ENCODE measurements around the gene GOLGA6L25.
"Not testable (repeated sequence)": the region's sequence is repeated elsewhere in the genome, so short reads cannot be mapped to it uniquely, and the experiment has no call there.

Gene GOLGA6L25, protein sequence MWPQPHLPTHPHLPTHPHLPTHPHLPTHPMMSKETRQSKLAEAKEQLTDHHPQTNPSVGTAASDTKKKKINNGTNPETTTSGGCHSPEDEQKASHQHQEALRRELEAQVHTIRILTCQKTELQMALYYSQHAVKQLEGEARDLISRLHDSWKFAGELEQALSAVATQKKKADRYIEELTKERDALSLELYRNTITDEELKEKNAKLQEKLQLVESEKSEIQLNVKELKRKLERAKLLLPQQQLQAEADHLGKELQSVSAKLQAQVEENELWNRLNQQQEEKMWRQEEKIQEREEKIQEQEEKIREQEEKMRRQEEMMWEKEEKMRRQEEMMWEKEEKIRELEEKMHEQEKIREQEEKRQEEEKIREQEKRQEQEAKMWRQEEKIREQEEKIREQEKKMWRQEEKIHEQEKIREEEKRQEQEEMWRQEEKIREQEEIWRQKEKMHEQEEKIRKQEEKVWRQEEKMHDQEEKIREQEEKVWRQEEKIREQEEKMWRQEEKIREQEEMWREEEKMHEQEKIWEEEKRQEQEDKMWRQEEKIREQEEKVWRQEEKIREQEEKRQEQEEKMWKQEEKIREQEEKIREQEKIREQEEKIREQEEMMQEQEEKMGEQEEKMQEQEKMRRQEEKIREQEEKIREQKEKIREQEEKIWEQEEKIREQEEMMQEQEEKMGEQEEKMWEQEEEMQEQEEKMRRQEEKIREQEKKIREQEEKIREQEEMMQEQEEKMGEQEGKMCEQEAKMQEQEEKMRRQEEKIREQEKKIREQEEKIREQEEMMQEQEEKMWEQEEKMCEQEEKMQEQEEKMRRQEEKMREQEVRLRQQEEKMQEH

DNA sequence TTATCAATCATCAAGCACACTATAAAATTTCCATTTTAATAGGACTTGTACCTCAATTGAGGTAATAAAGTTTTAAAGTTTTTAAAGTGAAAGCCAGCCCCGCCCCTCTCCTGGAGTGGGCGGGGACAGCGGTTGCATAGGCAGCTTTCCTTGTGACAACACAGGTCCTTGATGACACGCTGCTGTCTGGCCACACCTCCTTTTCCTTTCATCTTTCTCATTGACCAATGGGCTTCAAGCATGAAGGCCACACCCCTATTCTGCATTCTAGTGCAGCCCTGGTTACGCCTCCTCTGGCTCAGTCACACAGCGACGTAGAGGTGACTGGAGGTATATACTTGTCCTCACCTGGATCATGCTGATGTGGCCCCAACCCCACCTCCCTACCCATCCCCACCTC lies at the start of gene GOLGA6L25:
GOLGA6L25 (plus strand) TSS at position 301 of the 400 bp plus-strand sequence; CDS start at position 362, 61 bp downstream.
- DNase-seq, result not testable (repeated sequence)

DNA sequence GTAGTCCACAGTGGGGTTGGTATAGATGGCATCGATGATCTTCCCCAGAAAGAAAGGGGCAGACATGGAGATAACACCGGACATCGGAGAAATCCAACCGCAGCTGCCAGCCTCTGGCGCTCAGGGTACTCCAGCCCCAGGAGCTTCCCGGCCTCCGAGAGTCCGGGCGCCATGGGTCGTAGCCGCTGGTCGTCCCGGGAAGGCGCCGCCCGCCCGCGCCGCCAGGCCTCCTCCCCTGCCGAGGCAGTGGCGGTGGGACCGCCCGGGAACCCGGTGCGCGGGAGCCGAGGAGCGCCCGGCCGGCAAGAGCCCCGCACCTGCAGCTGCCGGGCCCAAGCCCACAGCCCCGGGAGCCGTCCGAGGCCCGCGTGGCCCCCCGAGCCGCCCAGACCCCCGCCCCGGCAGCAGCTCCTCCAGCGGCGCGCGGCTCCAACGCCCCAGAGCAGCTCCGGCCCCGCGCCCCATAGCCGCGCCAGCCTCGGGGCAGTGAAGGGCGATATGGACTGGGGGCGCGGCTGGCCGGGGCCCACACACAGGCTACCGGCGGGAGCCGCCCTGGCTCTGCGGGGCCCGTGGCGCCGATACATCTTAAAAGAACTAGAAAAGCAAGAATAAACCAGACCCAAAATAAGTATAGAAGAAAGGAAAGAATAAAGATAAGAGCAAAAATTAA lies 45.0 kb upstream of the GOLGA6L25 start:
- not testable (repeated sequence) for DNase-seq

DNA sequence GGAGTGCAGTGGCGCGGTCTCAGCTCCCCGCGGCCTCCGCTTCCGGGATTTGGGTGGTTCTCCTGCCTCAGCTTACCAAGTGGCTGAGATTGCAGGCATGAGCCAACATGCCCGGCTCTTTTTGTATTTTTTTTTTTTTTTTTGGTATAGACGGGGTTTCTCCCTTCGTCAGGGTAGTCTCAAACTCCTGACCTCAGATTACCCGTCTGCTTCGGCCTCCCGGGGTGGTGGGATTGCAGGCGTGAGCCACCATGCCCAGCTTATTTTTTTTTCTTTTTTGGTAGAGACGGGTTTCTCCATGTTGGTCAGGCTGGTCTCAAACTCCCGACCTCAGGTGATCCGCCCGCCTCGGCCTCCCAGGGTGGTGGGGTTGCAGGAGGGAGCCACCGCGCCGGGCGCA lies 39.2 kb upstream of the GOLGA6L25 start:
- DNase-seq, result not testable (repeated sequence)

DNA sequence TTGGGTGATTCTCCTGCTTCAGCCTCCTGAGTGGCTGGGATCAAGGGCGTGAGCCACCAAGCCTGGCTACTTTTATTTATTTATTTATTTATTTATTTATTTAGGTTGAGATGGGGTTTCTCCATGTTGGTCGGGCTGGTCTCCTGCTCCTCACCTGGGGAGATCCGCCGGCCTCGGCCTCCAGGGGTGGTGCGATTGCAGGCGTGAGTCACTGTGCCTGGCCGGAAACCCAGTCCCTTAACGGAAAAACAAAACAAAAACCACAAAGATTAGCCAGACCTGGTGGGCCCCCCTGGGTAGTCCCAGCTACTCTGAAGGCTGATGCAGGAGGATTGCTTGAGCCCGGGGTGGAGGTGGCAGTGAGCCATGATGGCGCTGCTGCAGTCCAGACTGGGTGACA lies 38.2 kb upstream of the GOLGA6L25 start:
- DNase-seq, result not testable (repeated sequence)

DNA sequence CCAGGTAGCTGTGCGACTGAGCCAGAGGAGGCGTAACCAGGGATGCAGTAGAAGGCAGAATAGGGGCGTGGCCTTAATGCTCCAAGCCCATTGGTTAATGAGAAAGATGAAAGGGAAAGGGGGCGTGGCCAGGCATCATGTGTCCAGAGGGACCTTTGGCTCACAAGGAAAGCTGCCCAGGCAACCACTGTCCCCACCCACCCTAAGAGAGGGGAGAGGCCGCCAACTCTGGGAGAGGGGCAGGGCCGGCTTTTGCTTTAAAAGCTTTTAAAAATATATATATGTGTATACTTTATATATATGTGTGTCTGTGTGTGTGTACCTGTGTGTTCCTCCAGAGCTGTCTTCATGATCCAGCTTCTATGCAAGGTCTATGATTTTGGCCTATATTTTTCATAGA lies 20.4 kb upstream of the GOLGA6L25 start, which contains the start of gene GOLGA8G:
GOLGA8G (minus strand) TSS at position 18 of the 400 bp plus-strand sequence. CDS start 62 bp downstream, outside the sequence.
- DNase-seq, result not testable (repeated sequence)

DNA sequence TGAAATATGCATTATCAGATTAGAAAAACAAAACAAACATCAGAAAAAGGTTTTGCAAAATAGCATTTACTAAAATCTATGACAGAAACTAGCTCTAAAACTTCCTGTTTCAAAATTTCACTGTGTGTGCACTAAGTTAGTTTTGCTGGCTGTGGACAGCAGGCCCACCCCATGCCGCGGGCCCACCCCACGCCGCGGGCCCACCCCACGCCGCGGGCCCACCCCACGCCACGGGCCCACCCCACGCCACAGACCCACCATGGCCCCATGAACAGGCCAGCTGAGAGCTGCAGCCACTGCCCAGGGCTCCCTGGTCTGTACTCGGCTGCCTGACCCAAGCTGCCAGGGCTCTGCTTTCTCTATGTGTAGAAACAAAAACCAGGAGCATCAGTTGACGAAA lies 20.0 kb downstream of the GOLGA6L25 start:
- not testable (repeated sequence) for DNase-seq

DNA sequence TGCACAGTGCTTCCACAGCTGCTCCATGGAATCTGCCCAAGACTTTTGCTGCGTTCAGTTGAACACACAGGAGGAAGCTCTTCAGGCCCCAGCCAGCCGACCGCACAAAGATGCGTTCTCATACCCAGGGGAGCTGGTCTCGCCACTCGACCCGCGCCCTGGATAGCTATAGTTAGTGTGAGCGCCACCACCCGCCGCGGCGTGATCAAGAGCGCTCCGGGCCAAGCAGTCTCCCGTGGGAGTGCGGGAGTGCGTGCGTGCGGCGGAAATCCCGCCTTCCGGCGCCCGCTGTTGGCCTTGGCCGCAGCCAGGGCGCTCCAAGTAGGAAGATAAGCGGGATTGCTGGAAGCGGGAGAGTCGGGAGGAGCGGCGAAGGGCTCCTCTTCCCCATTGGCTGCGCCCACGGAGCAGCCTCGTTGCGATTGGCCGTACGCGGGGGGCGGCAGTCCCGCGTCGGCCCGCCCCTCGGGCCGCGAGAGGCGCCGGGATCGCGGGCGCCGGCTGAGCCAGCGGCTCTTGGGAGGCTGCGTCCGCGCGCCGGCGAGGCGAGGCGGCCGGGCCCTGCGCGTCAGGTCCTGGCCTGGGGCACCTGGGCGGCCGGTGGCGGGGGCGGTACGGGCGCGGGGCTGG lies 35.7 kb downstream of the GOLGA6L25 start:
- DNase-seq, result not testable (repeated sequence)

DNA sequence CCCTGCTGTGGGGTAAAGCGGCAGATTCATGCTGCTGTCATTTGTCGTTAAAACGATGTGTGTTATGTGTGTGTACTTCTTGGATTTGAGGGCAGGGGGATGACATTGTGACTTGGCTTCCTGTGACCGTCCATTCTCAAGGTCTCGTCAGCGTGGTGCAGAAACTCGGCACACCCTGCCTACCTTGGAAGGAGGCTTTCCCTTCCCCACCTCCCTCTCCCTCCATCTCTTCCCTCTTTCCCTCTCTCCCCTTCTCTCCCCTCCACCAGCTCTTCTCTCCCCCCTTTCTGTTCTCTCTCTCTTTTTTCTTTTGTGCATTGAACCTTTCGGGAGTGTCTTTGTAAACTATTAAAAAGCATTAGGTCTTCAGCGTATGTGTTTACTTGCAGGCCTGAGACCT lies 36.4 kb downstream of the GOLGA6L25 start:
- DNase-seq, result not testable (repeated sequence)

DNA sequence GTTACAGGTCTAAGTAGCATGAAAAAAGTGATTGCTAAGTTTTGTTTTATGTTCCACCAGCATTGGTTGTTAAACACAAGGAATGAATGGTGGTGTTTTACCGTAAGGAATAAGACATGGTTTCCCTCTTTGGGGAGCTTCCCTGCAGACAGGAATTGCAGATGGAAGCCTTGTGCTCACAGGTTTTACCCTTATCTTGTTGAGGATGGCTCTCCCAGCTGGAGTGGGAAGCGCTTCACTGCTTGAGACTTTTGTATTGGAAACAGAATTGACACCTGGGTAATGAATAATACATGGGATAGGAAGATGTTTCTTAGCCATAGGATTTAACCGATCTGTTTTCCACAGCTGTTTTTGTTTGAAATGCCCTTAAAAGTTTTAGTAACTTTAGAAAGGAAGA lies 39.0 kb downstream of the GOLGA6L25 start:
- not testable (repeated sequence) for DNase-seq

DNA sequence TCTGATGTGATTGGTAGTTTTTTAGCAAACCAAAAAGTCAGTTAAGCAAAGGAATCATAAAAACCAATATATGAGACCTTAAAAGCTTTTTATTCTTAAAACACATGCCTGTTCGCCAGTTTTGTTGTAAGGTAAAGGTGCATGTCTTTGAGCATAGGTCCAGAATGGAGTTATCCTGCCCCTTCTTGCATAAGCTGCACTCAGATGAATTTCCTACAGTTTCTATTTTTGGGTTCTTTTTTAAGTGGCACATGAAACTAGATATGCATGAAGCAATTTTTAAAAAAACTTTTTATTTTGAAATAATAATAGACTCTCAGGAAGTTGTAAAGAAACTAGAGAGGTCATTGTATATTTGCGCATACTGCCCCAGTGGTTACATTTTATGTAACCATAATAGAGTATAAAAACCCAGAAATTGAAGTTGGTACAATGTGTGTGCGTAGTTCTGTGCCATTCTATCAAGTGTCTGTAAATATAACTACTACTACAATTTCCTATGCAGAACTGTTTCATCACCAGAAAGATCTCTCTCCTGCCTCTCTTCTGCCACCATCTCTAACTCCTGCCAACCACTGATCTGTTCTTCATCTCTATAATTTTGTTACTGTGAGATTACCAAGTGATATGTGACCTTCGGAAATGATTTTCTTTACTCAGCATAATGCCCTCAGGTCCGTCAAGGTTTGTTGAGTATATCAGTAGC lies 40.2 kb downstream of the GOLGA6L25 start:
- DNase-seq, result not testable (repeated sequence)

DNA sequence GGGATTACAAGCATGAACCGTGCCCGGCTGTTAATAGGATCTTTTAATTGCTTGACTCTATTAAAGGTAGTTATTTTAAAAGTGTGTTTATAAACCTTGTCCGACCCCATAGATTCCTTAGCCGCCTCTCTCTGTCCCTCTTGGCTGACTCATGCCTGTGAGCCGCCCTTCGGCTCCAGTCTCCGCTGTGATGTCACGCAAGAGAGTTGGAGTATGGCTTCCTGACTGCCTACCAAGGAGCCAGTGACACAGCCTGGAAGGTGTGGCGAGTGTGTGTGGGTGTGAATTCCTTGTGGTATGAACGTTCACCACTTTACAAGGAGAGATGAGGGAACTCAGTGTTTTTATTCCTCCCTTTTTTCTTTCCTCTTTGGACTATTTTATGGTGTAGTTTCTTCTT lies 44.1 kb downstream of the GOLGA6L25 start:
- not testable (repeated sequence) for DNase-seq

DNA sequence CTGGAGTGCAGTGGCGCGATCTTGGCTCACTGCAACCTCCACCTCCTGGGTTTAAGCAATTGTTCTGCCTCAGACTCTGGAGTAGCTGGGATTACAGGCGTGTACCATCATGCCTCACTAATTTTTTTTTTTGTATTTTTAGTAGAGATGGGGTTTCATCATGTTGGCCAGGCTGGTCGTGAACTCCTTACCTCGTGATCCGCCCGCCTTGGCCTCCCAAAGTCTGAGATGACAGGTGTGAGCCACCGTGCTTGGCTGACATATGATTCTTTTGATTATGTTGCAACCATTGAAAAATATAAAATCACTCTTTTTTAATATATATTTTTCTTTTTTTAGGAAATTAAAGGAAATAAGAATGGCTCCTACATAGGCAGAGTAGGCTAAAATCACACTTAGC lies 44.8 kb downstream of the GOLGA6L25 start:
- DNase-seq, result not testable (repeated sequence)

DNA sequence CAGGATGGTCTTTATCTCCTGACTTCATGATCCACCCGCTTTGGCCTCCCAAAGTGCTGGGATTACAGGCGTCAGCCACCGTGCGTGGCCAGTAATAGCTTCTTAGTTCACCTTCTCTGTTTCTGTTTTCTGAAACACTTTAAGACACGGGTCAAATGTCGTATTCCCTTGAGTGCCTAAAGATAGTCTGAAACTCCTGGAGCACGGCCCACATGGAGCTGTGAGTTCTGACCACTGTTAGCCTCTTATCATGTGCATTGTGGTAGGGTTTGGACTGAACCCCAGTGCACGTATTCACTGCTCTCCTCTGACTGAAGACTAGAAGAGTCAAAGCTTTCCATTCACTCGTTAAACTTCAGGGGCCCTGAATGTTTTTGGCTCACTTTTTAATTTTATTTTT lies 48.8 kb downstream of the GOLGA6L25 start:
- DNase-seq, result not testable (repeated sequence)
